DND-41 (cell line): ENCODE results near the gene IFT80.

ENCODE experiments used
- CTCF ChIP-seq: IDR thresholded peaks from 2 replicates; pipeline ENCODE4 v1.5.1; 2012; ENCODE audit warnings: borderline replicate concordance, low read length, moderate library complexity, mild to moderate bottlenecking; ENCODE audit not compliant: poor library complexity, severe bottlenecking; ENCODE audit errors: extremely low read depth
- EZH2 ChIP-seq: IDR thresholded peaks from 3 replicates; pipeline ENCODE4 v1.6.1; 2012; ENCODE audit warnings: borderline replicate concordance, low read depth, mild to moderate bottlenecking, moderate library complexity, low read length, inconsistent platforms; ENCODE audit not compliant: severe bottlenecking

- TF ChIP-seq CTCF: no peak
- no peak for TF ChIP-seq EZH2
These were observed 2.5 kb upstream of the IFT80 start for GRCh38 chr3:160401291-160402095.
